ENCODE data around the gene TUBD1.
A peak's percentile ranks its signal among the peaks of the same experiment; 100 is the strongest.

GRCh38 chr17:59853168-59853918 is 39.4 kb downstream of the TUBD1 start:
- TF ChIP-seq CTCF (IDR thresholded peaks at IDR 0.05) (peak in 2 of 4 experiments; percentile 11 to 29), POLR2A (IDR thresholded peaks at IDR 0.05) (no peak)
